H1 (cell line): ENCODE measurements around the gene CPA4. TPM values are rescaled to one million over a fixed set of nuclear protein-coding genes. Genes with fewer than 3 reads are reported as not detected.
"Not testable (repeated sequence)": the region's sequence is repeated elsewhere in the genome, so short reads cannot be mapped to it uniquely, and the experiment has no call there.

Experiments
- CTCF ChIA-PET: fragments of 300-600 bp; sonication (Branson Sonifier 250); formaldehyde crosslinking; loops from one replicate; lab custom pipeline; 2021; ENCODE audit not compliant: partially characterized antibody; lab: Charles Lee
- POLR2A ChIA-PET: fragments of 300-600 bp; sonication (Branson Sonifier 250); formaldehyde crosslinking; loops from one replicate; lab custom pipeline; 2021; ENCODE audit warnings: inconsistent platforms; ENCODE audit not compliant: partially characterized antibody; lab: Charles Lee
- DNase-seq, 2 experiments: peaks; one replicate each; pipeline versions ENCODE4 v3.0.0 to v3.0.0-alpha.2; 2010 to 2022; ENCODE audit warnings: low spot score in 2 of 2, low read depth in 1 of 2, mixed read lengths in 1 of 2
- FAIRE-seq: peaks from 2 replicates; lab custom pipeline; 2011; peaks lifted over from hg19 to GRCh38; lab: Jason Lieb, UNC
- H2AFZ ChIP-seq: 2 replicates; pipeline ENCODE4 v1.8.1; 2012; ENCODE audit warnings: low read length, inconsistent platforms
- H2AK5ac ChIP-seq: 2 replicates; pipeline ENCODE4 v1.6.1; 2013; ENCODE audit warnings: low read depth, low read length
- H2BK120ac ChIP-seq: replicated peaks from 2 replicates; pipeline ENCODE3; 2013; ENCODE audit warnings: low read depth, low read length, inconsistent platforms
- H2BK12ac ChIP-seq: 2 replicates; pipeline ENCODE4 v1.6.1; 2013; ENCODE audit warnings: low read depth, low read length
- H2BK15ac ChIP-seq: 2 replicates; pipeline ENCODE4 v1.6.1; 2013; ENCODE audit warnings: low read length
- H2BK20ac ChIP-seq: 2 replicates; pipeline ENCODE4 v1.6.1; 2013; ENCODE audit warnings: low read length
- H2BK5ac ChIP-seq: 2 replicates; pipeline ENCODE4 v1.6.1; 2013; ENCODE audit warnings: low read depth, low read length
- H3K14ac ChIP-seq: 2 replicates; pipeline ENCODE4 v1.6.1; 2013; ENCODE audit warnings: inconsistent platforms; ENCODE audit not compliant: insufficient read length
- H3K18ac ChIP-seq: 2 replicates; pipeline ENCODE4 v1.6.1; 2013; ENCODE audit warnings: low read length; ENCODE audit errors: extremely low read depth
- H3K23ac ChIP-seq: 2 replicates; pipeline ENCODE4 v1.6.1; 2013; ENCODE audit warnings: inconsistent platforms; ENCODE audit not compliant: insufficient read length
- H3K23me2 ChIP-seq: 2 replicates; pipeline ENCODE4 v1.6.1; 2013; ENCODE audit warnings: low read depth, low read length
- H3K27ac ChIP-seq: 2 replicates; pipeline ENCODE4 v1.6.1; 2011; ENCODE audit warnings: low read depth, low read length, inconsistent platforms
- H3K27me3 ChIP-seq, 4 experiments: replicated peaks in 1 of 4; 1 replicate in 1 of 4; 2 replicates in 3 of 4; pipeline versions ENCODE4 v1.6.1 to v1.8.1; 2011 to 2013; ENCODE audit warnings: low read length in 3 of 4, mild to moderate bottlenecking in 3 of 4, inconsistent platforms in 2 of 4, mixed read lengths in 2 of 4, moderate library complexity in 1 of 4; ENCODE audit not compliant: control insufficient read depth in 3 of 4, insufficient read depth in 3 of 4; ENCODE audit errors: extremely low read depth in 1 of 4
- H3K36me3 ChIP-seq, 4 experiments: 2 replicates each; pipeline versions ENCODE4 v1.6.1 to v1.8.1; 2011 to 2013; ENCODE audit warnings: mild to moderate bottlenecking in 4 of 4, low read length in 3 of 4, moderate library complexity in 2 of 4, control low read depth in 1 of 4, inconsistent platforms in 1 of 4; ENCODE audit not compliant: insufficient read depth in 4 of 4, control insufficient read depth in 2 of 4
- H3K4ac ChIP-seq: replicated peaks from 2 replicates; pipeline ENCODE3; 2013; ENCODE audit warnings: low read length, low read depth, mixed read lengths, inconsistent platforms; ENCODE audit not compliant: insufficient read length
- H3K4me1 ChIP-seq, 4 experiments: replicated peaks in 1 of 4; 1 replicate in 1 of 4; 2 replicates in 3 of 4; pipeline versions ENCODE4 v1.6.1 to v1.8.1; 2011 to 2013; ENCODE audit warnings: low read length in 3 of 4, inconsistent platforms in 2 of 4, mixed read lengths in 1 of 4; ENCODE audit not compliant: insufficient read depth in 4 of 4, control insufficient read depth in 3 of 4
- H3K4me2 ChIP-seq, 2 experiments: 2 replicates each; pipeline versions ENCODE4 v1.6.1 to v1.8.1; 2011 to 2013; ENCODE audit warnings: low read depth in 2 of 2, low read length in 2 of 2, control low read depth in 1 of 2, inconsistent platforms in 1 of 2, mild to moderate bottlenecking in 1 of 2; ENCODE audit not compliant: insufficient read depth in 1 of 2
- H3K4me3 ChIP-seq, 4 experiments: fragments of 200-600, 300-600 bp in 1 of 4; sonication (generic), shearing (Covaris generic), sonication (Bioruptor Twin) in 1 of 4; 2 replicates each; pipeline versions ENCODE4 v1.5.1 to v1.8.1; 2011 to 2016; ENCODE audit warnings: low read length in 4 of 4, low read depth in 3 of 4, control low read depth in 2 of 4, inconsistent platforms in 2 of 4, mild to moderate bottlenecking in 2 of 4, mixed read lengths in 1 of 4, moderate library complexity in 1 of 4; ENCODE audit not compliant: insufficient read depth in 2 of 4; ENCODE audit errors: extremely low read depth in 1 of 4
- H3K56ac ChIP-seq: replicated peaks from 2 replicates; pipeline ENCODE3; 2013; ENCODE audit warnings: low read depth, mild to moderate bottlenecking, mixed read lengths, low read length, inconsistent platforms; ENCODE audit not compliant: insufficient read length
- H3K79me1 ChIP-seq: 2 replicates; pipeline ENCODE4 v1.6.1; 2013; ENCODE audit warnings: low read depth, low read length, control low read depth
- H3K79me2 ChIP-seq, 2 experiments: 2 replicates each; pipeline versions ENCODE4 v1.6.1 to v1.8.1; 2012 to 2013; ENCODE audit warnings: low read length in 2 of 2, mild to moderate bottlenecking in 2 of 2, inconsistent platforms in 1 of 2; ENCODE audit not compliant: insufficient read depth in 2 of 2, control insufficient read depth in 1 of 2
- H3K9ac ChIP-seq, 4 experiments: replicated peaks in 1 of 4; 1 replicate in 1 of 4; 2 replicates in 3 of 4; pipeline versions ENCODE4 v1.6.1 to v1.8.1; 2011 to 2013; ENCODE audit warnings: low read depth in 3 of 4, low read length in 3 of 4, control low read depth in 2 of 4, mild to moderate bottlenecking in 2 of 4, moderate library complexity in 2 of 4, inconsistent platforms in 1 of 4; ENCODE audit errors: extremely low read depth in 1 of 4
- H3K9me3 ChIP-seq, 2 experiments: 2 replicates each; pipeline versions ENCODE4 v1.6.1 to v1.8.1; 2012 to 2013; ENCODE audit warnings: mild to moderate bottlenecking in 2 of 2, moderate library complexity in 2 of 2, control low read depth in 1 of 2, inconsistent platforms in 1 of 2, low read depth in 1 of 2, low read length in 1 of 2, mixed read lengths in 1 of 2; ENCODE audit not compliant: insufficient read depth in 2 of 2
- H4K20me1 ChIP-seq, 2 experiments: replicated peaks in 1 of 2; 2 replicates each; pipeline versions ENCODE3 to v1.8.1; 2011 to 2013; ENCODE audit warnings: inconsistent platforms in 2 of 2, low read length in 2 of 2, mild to moderate bottlenecking in 1 of 2; ENCODE audit not compliant: insufficient read depth in 2 of 2, control insufficient read depth in 1 of 2
- H4K5ac ChIP-seq: 2 replicates; pipeline ENCODE4 v1.6.1; 2013; ENCODE audit warnings: low read length, low read depth, mixed read lengths, inconsistent platforms; ENCODE audit not compliant: insufficient read length
- H4K8ac ChIP-seq: 2 replicates; pipeline ENCODE4 v1.8.0; 2013; ENCODE audit warnings: mild to moderate bottlenecking, moderate library complexity, low read length, inconsistent platforms; ENCODE audit not compliant: insufficient read depth; ENCODE audit errors: extremely low read depth
- H4K91ac ChIP-seq: replicated peaks from 2 replicates; pipeline ENCODE3; 2013; ENCODE audit warnings: low read length, mixed read lengths, inconsistent platforms; ENCODE audit not compliant: insufficient read length
- WGBS, 2 experiments: shearing (Covaris generic) in 1 of 2; methylation state at CpG; one replicate each; pipeline versions ENCODE4 v1.1.6 to v1.1.7; 2013 to 2015; ENCODE audit warnings: low lambda C conversion rate in 2 of 2, mixed read lengths in 2 of 2, inconsistent platforms in 1 of 2, low coverage in 1 of 2, missing lambda C conversion rate in 1 of 2; ENCODE audit not compliant: insufficient replicate concordance in 2 of 2, insufficient coverage in 1 of 2, insufficient read length in 1 of 2; ENCODE audit errors: extremely low coverage in 1 of 2, missing lambda C conversion rate in 1 of 2; 5-methylcytosine and 5-hydroxymethylcytosine counted together
- polyA plus RNA-seq, 7 experiments: library from polyadenylated mRNA; depleted of rRNA in 3 of 7; stranded (reverse) in 5 of 7; unstranded in 2 of 7; fragments of >200 nt in 5 of 7; fragments of 200-250 nt in 2 of 7; gene quantifications; 1 replicate in 5 of 7; 2 replicates in 1 of 7; 4 replicates in 1 of 7; pipeline versions ENCODE4 v1.2.1 to v1.2.3, GENCODE V29; 2011 to 2013; ENCODE audit warnings: missing spikeins in 2 of 7, mixed read lengths in 2 of 7
- total RNA-seq: library from RNA; stranded (reverse); fragmentation: NEBNext Ultra II Directional; extraction: Animal tissue kit (Norgen Biotek cat#: 25700); gene quantifications from 2 replicates; pipeline ENCODE4 v1.2.1, GENCODE V29; 2021

CPA4 gene
- total and polyA plus RNA-seq, 2 of the 8 experiments (the other 6 are each of a cell fraction or from before 2014, with no cell fraction given): 0.03 TPM; not detected in 1

DNA sequence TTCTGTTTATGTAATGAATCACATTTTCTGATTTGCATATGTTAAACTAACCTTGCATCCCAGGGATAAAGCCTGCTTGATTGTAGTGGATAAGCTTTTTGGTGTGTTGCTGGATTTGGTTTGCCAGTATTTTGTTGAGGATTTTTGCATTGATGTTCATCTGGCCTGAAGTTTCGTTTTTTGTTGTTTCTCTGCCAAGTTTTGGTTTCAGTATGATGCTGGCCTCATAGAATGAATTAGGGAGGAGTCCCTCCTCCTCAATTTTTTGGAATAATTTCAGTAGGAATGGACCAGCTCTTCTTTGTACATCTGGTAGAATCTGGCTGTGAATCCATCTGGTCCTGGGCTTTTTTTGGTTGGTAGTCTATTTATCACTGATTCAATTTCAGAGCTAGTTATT is 49.5 kb upstream of the CPA4 start:
- H3K14ac ChIP-seq, DNase-seq, H3K36me3 ChIP-seq, H3K18ac ChIP-seq, H3K9me3 ChIP-seq, H3K4ac ChIP-seq, H2BK5ac ChIP-seq, FAIRE-seq, H3K79me2 ChIP-seq, H3K56ac ChIP-seq, H3K27ac ChIP-seq, H4K20me1 ChIP-seq, H4K8ac ChIP-seq, H3K27me3 ChIP-seq, H2AK5ac ChIP-seq, H2BK15ac ChIP-seq, H2BK20ac ChIP-seq, H3K4me2 ChIP-seq, H3K4me1 ChIP-seq, POLR2A ChIA-PET, H4K91ac ChIP-seq, H2BK12ac ChIP-seq, H3K23ac ChIP-seq, H3K79me1 ChIP-seq, H2BK120ac ChIP-seq, H3K23me2 ChIP-seq, H2AFZ ChIP-seq, H3K4me3 ChIP-seq, H4K5ac ChIP-seq, H3K9ac ChIP-seq: not testable (repeated sequence)
- CTCF ChIA-PET: interaction anchor here (0.8 to 2.5 kb wide), 21 partner anchors 17 to 671 kb away, joined by 3 to 15 read pairs (median 4); partner anchors contain the start of genes CPA1, MEST and TMEM209
- WGBS, 2 experiments: 73% methylated on average over 1 of the region's 1 CpG; no CpG with 5 or more reads in 1 of the 2 experiments

DNA sequence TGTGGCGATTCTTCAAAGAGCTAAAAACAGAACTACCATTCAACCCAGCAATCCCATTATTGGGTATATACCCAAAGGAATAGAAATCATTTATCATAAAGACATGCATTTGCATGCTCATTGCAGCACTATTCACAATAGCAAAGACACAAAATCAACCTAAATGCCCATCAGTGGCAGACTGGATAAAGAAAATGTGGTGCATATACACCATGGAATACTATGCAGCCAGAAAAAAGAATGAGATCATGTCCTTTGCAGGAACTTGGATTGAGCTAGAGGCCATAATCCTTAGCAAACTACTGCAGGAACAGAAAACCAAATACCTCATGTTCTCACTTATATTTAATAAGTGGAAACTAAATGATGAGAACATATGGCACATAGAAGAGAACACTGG is 46.5 kb upstream of the CPA4 start:
- H2AK5ac ChIP-seq, POLR2A ChIA-PET, H3K79me1 ChIP-seq, H2BK120ac ChIP-seq, H3K14ac ChIP-seq, H3K18ac ChIP-seq, H3K79me2 ChIP-seq, H3K4ac ChIP-seq, H3K27me3 ChIP-seq, H2BK15ac ChIP-seq, H4K5ac ChIP-seq, H4K20me1 ChIP-seq, H3K36me3 ChIP-seq, H3K9ac ChIP-seq, FAIRE-seq, H2BK5ac ChIP-seq, H2BK12ac ChIP-seq, H4K91ac ChIP-seq, H3K4me1 ChIP-seq, DNase-seq, H3K4me2 ChIP-seq, H3K9me3 ChIP-seq, H3K23me2 ChIP-seq, H3K23ac ChIP-seq, H3K56ac ChIP-seq, H2BK20ac ChIP-seq, H3K4me3 ChIP-seq, H3K27ac ChIP-seq, H2AFZ ChIP-seq, H4K8ac ChIP-seq: not testable (repeated sequence)
- 94% methylated on average over 1 of the region's 1 CpG; no CpG with 5 or more reads in 1 of the 2 experiments for WGBS, 2 experiments
- CTCF ChIA-PET: interaction anchor here (0.6 kb wide), 1 partner anchor 156 kb away, joined by 3 read pairs; no protein-coding TSS in a partner anchor
